DND-41 (cell line): ENCODE data around the gene BASP1.

Experiments
- CTCF ChIP-seq: IDR thresholded peaks from 2 replicates; pipeline ENCODE4 v1.5.1; 2012; ENCODE audit warnings: borderline replicate concordance, low read length, moderate library complexity, mild to moderate bottlenecking; ENCODE audit not compliant: poor library complexity, severe bottlenecking; ENCODE audit errors: extremely low read depth
- EZH2 ChIP-seq: IDR thresholded peaks from 3 replicates; pipeline ENCODE4 v1.6.1; 2012; ENCODE audit warnings: borderline replicate concordance, low read depth, mild to moderate bottlenecking, moderate library complexity, low read length, inconsistent platforms; ENCODE audit not compliant: severe bottlenecking

GRCh38 chr5:17308326-17309065 lies 91.1 kb downstream of the BASP1 start:
- TF ChIP-seq CTCF (no peak), EZH2 (no peak)
